ENCODE results near the gene AGAP1.
"Not testable (repeated sequence)": the region's sequence is repeated elsewhere in the genome, so short reads cannot be mapped to it uniquely, and the experiment has no call there.

Gene AGAP1

GRCh38 chr2:236089271-236090026 lies 595.6 kb downstream of the AGAP1 start:
- no peak for DNase-seq

- DNase-seq = no peak
Observed at GRCh38 chr2:236090027-236090382, 596.2 kb downstream of the AGAP1 start.

- DNase-seq = not testable (repeated sequence)
Observed at GRCh38 chr2:236090826-236091225, 597.0 kb downstream of the AGAP1 start.

GRCh38 chr2:236092714-236093113 lies 598.9 kb downstream of the AGAP1 start:
- no peak for DNase-seq

- no peak for DNase-seq
Observed at GRCh38 chr2:236093134-236093533, 599.3 kb downstream of the AGAP1 start.

GRCh38 chr2:236095504-236095903 lies 601.7 kb downstream of the AGAP1 start:
- no peak for DNase-seq

- DNase-seq = no peak
Observed at GRCh38 chr2:236101311-236101950, 607.6 kb downstream of the AGAP1 start.

- no peak for DNase-seq
Observed at GRCh38 chr2:236102971-236103370, 609.1 kb downstream of the AGAP1 start.

- DNase-seq = no peak
Observed at GRCh38 chr2:236103981-236104380, 610.1 kb downstream of the AGAP1 start.

- no peak for DNase-seq
Observed at GRCh38 chr2:236105955-236106607, 612.2 kb downstream of the AGAP1 start.

GRCh38 chr2:236106761-236107160 lies 612.9 kb downstream of the AGAP1 start:
- DNase-seq = no peak

GRCh38 chr2:236107536-236107935 lies 613.7 kb downstream of the AGAP1 start:
- DNase-seq = no peak

GRCh38 chr2:236107942-236108625 lies 614.2 kb downstream of the AGAP1 start:
- DNase-seq = no peak

- DNase-seq = no peak
Observed at GRCh38 chr2:236109061-236109460, 615.2 kb downstream of the AGAP1 start.

- no peak for DNase-seq
Observed at GRCh38 chr2:236109473-236109872, 615.6 kb downstream of the AGAP1 start.

- no peak for DNase-seq
Observed at GRCh38 chr2:236112466-236112865, 618.6 kb downstream of the AGAP1 start.

- DNase-seq = no peak
Observed at GRCh38 chr2:236113425-236113824, 619.6 kb downstream of the AGAP1 start.

- DNase-seq = no peak
Observed at GRCh38 chr2:236113948-236114347, 620.1 kb downstream of the AGAP1 start.

- no peak for DNase-seq
Observed at GRCh38 chr2:236114959-236115358, 621.1 kb downstream of the AGAP1 start.

GRCh38 chr2:236117401-236117800 lies 623.6 kb downstream of the AGAP1 start:
- no peak for DNase-seq

GRCh38 chr2:236117861-236118269 lies 624.0 kb downstream of the AGAP1 start:
- DNase-seq = no peak

- no peak for DNase-seq
Observed at GRCh38 chr2:236119003-236119402, 625.2 kb downstream of the AGAP1 start.

GRCh38 chr2:236119476-236119875 lies 625.6 kb downstream of the AGAP1 start:
- DNase-seq = no peak
